ENCODE results near the gene CASTOR1.

The CASTOR1 gene

DNA sequence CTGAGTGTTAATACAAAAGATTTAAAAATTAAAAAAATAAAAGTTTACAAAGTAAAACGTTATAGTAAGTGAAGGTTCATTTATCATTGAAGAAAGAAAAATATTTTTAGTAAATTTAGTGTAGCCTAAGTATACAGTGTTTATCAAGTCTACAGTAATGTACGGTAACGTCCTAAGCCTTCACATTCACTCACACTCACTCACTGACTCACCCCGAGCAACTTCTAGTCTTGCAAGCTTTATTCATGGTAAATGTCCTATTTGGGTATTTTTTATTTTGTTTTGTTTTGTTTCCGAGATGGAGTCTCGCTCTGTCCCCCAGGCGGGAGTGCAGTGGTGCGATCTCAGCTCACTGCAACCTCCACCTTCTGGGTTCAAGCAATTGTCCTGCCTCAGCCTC lies 8.8 kb downstream of the CASTOR1 start:
- peaks cover 4% of the 10 kb centered on the region; the same call in 1 of the 2 replicates for H3K4me1 ChIP-seq (ENCODE audit: insufficient read depth, low read length)
- no peaks in the 10 kb centered on the region for H3K9me3 ChIP-seq (ENCODE audit: insufficient read depth, low read depth, low read length)
- H3K27ac ChIP-seq (ENCODE audit: low read depth, low read length): no peak overlapping the region
- WGBS: 94% methylated on average over 7 of the region's 8 CpGs
- no peaks in the 10 kb centered on the region for H3K27me3 ChIP-seq (ENCODE audit: insufficient read depth, low read length)
- no peaks in the 10 kb centered on the region for H3K36me3 ChIP-seq (ENCODE audit: insufficient read depth, low read length)
- no peak overlapping the region for H3K9ac ChIP-seq (ENCODE audit: low read depth, low read length)
- H3K4me3 ChIP-seq (ENCODE audit: low read length): no peak overlapping the region

- H3K4me1 ChIP-seq (ENCODE audit: insufficient read depth, low read length): peaks cover 4% of the 10 kb centered on the region; the same call in 1 of the 2 replicates
- no peaks in the 10 kb centered on the region for H3K36me3 ChIP-seq (ENCODE audit: insufficient read depth, low read length)
- H3K9me3 ChIP-seq (ENCODE audit: insufficient read depth, low read depth, low read length): no peaks in the 10 kb centered on the region
- 94% methylated on average over 5 of the region's 5 CpGs for WGBS
- H3K27ac ChIP-seq (ENCODE audit: low read depth, low read length): no peak overlapping the region
- no peak overlapping the region for H3K4me3 ChIP-seq (ENCODE audit: low read length)
- H3K9ac ChIP-seq (ENCODE audit: low read depth, low read length): no peak overlapping the region
- no peaks in the 10 kb centered on the region for H3K27me3 ChIP-seq (ENCODE audit: insufficient read depth, low read length)
Measured at GRCh38 chr22:30279932-30280331, 9.4 kb downstream of the CASTOR1 start.

GRCh38 chr22:30279046-30279788 lies 10.1 kb downstream of the CASTOR1 start:
- Histone ChIP-seq H3K9ac (ENCODE audit: low read depth, low read length) (no peak overlapping the region), H3K27me3 (ENCODE audit: insufficient read depth, low read length) (no peaks in the 10 kb centered on the region), H3K36me3 (ENCODE audit: insufficient read depth, low read length) (no peaks in the 10 kb centered on the region), H3K4me3 (ENCODE audit: low read length) (no peak overlapping the region), H3K9me3 (ENCODE audit: insufficient read depth, low read depth, low read length) (no peaks in the 10 kb centered on the region), H3K27ac (ENCODE audit: low read depth, low read length) (no peak overlapping the region), H3K4me1 (ENCODE audit: insufficient read depth, low read length) (peaks cover 4% of the 10 kb centered on the region; the same call in 1 of the 2 replicates)
- 88% methylated on average over 16 of the region's 16 CpGs for WGBS

DNA sequence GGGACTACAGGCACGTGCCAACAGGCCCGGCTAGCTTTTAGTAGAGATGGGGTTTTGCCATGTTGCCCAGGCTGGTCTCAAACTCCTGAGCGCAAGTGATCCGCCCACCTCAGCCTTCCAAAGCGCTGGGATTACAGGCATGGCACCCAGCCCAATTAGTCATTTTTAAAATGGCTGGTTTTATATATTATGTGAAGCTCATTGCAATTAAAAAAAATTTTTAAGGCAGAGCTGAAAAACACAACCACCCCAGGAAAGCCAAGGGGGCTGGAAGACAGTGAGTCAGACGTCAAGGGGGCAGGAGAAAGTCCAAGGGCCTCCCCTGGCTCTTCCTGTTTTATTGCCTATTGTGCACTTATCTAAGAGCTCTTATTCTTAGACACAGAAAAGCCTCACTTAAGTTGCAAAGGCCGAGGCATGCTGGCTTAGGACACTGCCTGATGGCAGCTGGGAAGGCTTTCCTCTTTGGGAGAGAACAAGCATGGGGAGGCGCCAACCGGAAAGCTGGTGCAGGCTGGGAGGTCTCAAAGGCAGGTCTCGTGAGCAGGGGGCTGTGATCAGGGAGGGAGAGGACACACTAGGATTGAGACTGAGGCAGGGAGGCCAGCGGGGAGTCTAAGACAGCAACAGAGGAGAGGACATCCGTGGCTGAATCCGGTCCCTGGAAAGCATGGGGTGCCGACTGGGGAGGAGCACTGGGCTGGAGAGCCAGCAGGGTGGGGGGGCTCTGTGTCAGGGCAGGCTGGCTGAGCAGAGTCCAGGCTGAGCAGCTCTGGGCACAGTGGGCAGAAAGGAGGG lies 11.6 kb downstream of the CASTOR1 start:
- Histone ChIP-seq H3K27me3 (ENCODE audit: insufficient read depth, low read length) (no peaks in the 10 kb centered on the region), H3K27ac (ENCODE audit: low read depth, low read length) (no peak overlapping the region), H3K36me3 (ENCODE audit: insufficient read depth, low read length) (no peaks in the 10 kb centered on the region), H3K9me3 (ENCODE audit: insufficient read depth, low read depth, low read length) (no peaks in the 10 kb centered on the region), H3K4me1 (ENCODE audit: insufficient read depth, low read length) (peaks cover 4% of the 10 kb centered on the region; the same call in 1 of the 2 replicates), H3K9ac (ENCODE audit: low read depth, low read length) (no peak overlapping the region), H3K4me3 (ENCODE audit: low read length) (no peak overlapping the region)
- WGBS: 64% methylated on average over 14 of the region's 14 CpGs

- H3K27ac ChIP-seq (ENCODE audit: low read depth, low read length): no peak overlapping the region
- H3K9ac ChIP-seq (ENCODE audit: low read depth, low read length): no peak overlapping the region
- peaks cover 4% of the 10 kb centered on the region; the same call in 1 of the 2 replicates for H3K4me1 ChIP-seq (ENCODE audit: insufficient read depth, low read length)
- H3K27me3 ChIP-seq (ENCODE audit: insufficient read depth, low read length): no peaks in the 10 kb centered on the region
- H3K36me3 ChIP-seq (ENCODE audit: insufficient read depth, low read length): no peaks in the 10 kb centered on the region
- 89% methylated on average over 8 of the region's 8 CpGs for WGBS
- H3K9me3 ChIP-seq (ENCODE audit: insufficient read depth, low read depth, low read length): no peaks in the 10 kb centered on the region
- no peak overlapping the region for H3K4me3 ChIP-seq (ENCODE audit: low read length)
Measured at GRCh38 chr22:30276039-30276438, 13.3 kb downstream of the CASTOR1 start.

DNA sequence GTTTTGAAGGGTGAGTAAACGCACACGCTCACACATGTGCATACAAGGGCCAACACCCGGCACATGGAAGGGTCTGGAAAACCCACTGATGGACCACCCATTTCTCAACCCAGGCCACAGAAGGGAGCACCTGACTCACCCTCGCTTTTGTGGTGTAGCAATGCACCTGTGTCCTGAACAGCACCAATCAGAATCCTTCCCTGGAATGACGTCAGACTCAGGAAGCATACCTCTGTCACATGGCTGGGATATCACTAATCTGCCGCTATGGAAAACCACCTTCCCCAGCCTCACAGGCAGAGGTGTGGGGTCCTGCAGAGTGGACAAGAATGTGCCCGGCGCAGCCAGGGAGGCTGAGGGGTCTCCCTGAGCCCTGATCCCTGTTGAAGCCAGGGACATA lies 13.7 kb downstream of the CASTOR1 start:
- no peak overlapping the region for H3K4me3 ChIP-seq (ENCODE audit: low read length)
- no peak overlapping the region for H3K9ac ChIP-seq (ENCODE audit: low read depth, low read length)
- no peaks in the 10 kb centered on the region for H3K9me3 ChIP-seq (ENCODE audit: insufficient read depth, low read depth, low read length)
- 85% methylated on average over 8 of the region's 8 CpGs for WGBS
- no peaks in the 10 kb centered on the region for H3K36me3 ChIP-seq (ENCODE audit: insufficient read depth, low read length)
- no peaks in the 10 kb centered on the region for H3K27me3 ChIP-seq (ENCODE audit: insufficient read depth, low read length)
- H3K4me1 ChIP-seq (ENCODE audit: insufficient read depth, low read length): peaks cover 4% of the 10 kb centered on the region; the same call in 1 of the 2 replicates
- no peak overlapping the region for H3K27ac ChIP-seq (ENCODE audit: low read depth, low read length)

- Histone ChIP-seq H3K4me3 (ENCODE audit: low read length) (no peak overlapping the region), H3K27me3 (ENCODE audit: insufficient read depth, low read length) (no peaks in the 10 kb centered on the region), H3K9ac (ENCODE audit: low read depth, low read length) (no peak overlapping the region), H3K36me3 (ENCODE audit: insufficient read depth, low read length) (no peaks in the 10 kb centered on the region), H3K4me1 (ENCODE audit: insufficient read depth, low read length) (peaks cover 4% of the 10 kb centered on the region; the same call in 1 of the 2 replicates), H3K9me3 (ENCODE audit: insufficient read depth, low read depth, low read length) (no peaks in the 10 kb centered on the region), H3K27ac (ENCODE audit: low read depth, low read length) (no peak overlapping the region)
- 88% methylated on average over 9 of the region's 9 CpGs for WGBS
Measured at GRCh38 chr22:30274437-30274812, 14.9 kb downstream of the CASTOR1 start.

GRCh38 chr22:30273711-30274436 lies 15.4 kb downstream of the CASTOR1 start:
- H3K9ac ChIP-seq (ENCODE audit: low read depth, low read length): no peak overlapping the region
- H3K9me3 ChIP-seq (ENCODE audit: insufficient read depth, low read depth, low read length): no peaks in the 10 kb centered on the region
- H3K4me3 ChIP-seq (ENCODE audit: low read length): no peak overlapping the region
- peaks cover 4% of the 10 kb centered on the region; the same call in 1 of the 2 replicates for H3K4me1 ChIP-seq (ENCODE audit: insufficient read depth, low read length)
- no peaks in the 10 kb centered on the region for H3K27me3 ChIP-seq (ENCODE audit: insufficient read depth, low read length)
- 80% methylated on average over 10 of the region's 10 CpGs for WGBS
- H3K36me3 ChIP-seq (ENCODE audit: insufficient read depth, low read length): no peaks in the 10 kb centered on the region
- H3K27ac ChIP-seq (ENCODE audit: low read depth, low read length): no peak overlapping the region

- no peak overlapping the region for H3K27ac ChIP-seq (ENCODE audit: low read depth, low read length)
- H3K27me3 ChIP-seq (ENCODE audit: insufficient read depth, low read length): no peaks in the 10 kb centered on the region
- H3K9me3 ChIP-seq (ENCODE audit: insufficient read depth, low read depth, low read length): no peaks in the 10 kb centered on the region
- WGBS: 91% methylated on average over 15 of the region's 16 CpGs
- H3K4me3 ChIP-seq (ENCODE audit: low read length): no peak overlapping the region
- H3K36me3 ChIP-seq (ENCODE audit: insufficient read depth, low read length): no peaks in the 10 kb centered on the region
- no peak overlapping the region for H3K9ac ChIP-seq (ENCODE audit: low read depth, low read length)
- H3K4me1 ChIP-seq (ENCODE audit: insufficient read depth, low read length): peaks cover 4% of the 10 kb centered on the region; the same call in 1 of the 2 replicates
Measured at GRCh38 chr22:30272781-30273601, 16.3 kb downstream of the CASTOR1 start.

DNA sequence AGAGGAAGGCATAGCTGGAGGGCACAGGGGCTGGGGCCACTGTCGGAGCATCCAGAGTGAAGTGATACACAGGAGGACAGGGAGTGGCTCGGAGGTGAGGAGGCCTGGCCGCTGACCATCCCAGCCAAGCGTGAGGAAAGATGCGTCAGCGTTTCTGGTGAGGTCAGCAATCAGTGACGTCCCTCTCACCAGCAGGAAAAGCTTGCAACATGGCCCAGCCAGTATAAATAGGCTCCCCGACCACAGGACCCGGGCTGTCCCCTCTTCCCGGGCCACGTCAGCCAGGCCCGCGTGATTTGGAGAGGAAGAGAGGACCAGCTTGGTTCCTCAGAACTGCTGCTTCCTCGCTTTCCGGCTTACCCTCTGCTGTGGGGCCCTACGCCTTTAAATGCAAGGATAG lies 18.5 kb downstream of the CASTOR1 start:
- no peaks in the 10 kb centered on the region for H3K36me3 ChIP-seq (ENCODE audit: insufficient read depth, low read length)
- no peak overlapping the region for H3K9ac ChIP-seq (ENCODE audit: low read depth, low read length)
- no peaks in the 10 kb centered on the region for H3K4me1 ChIP-seq (ENCODE audit: insufficient read depth, low read length)
- H3K27me3 ChIP-seq (ENCODE audit: insufficient read depth, low read length): no peaks in the 10 kb centered on the region
- no peaks in the 10 kb centered on the region for H3K9me3 ChIP-seq (ENCODE audit: insufficient read depth, low read depth, low read length)
- H3K4me3 ChIP-seq (ENCODE audit: low read length): no peak overlapping the region
- 88% methylated on average over 16 of the region's 16 CpGs for WGBS
- no peak overlapping the region for H3K27ac ChIP-seq (ENCODE audit: low read depth, low read length)
